H9 (cell line): ENCODE measurements around the gene TNFRSF4. TPM values are rescaled to one million over a fixed set of nuclear protein-coding genes. Genes with fewer than 3 reads are reported as not detected.

ENCODE experiments used
- DNase-seq: peaks from one replicate; pipeline ENCODE4 v3.0.0-alpha.2; 2017
- H2AFZ ChIP-seq: one replicate; pipeline ENCODE4 v1.6.1; 2013; ENCODE audit warnings: mild to moderate bottlenecking, low read length, control low read depth, moderate library complexity
- H2AK5ac ChIP-seq: 2 replicates; pipeline ENCODE4 v1.6.1; 2013; ENCODE audit warnings: low read length, control low read depth, mixed read lengths; ENCODE audit not compliant: insufficient read length
- H2BK120ac ChIP-seq: one replicate; pipeline ENCODE4 v1.6.1; 2013; ENCODE audit warnings: low read depth, mild to moderate bottlenecking, low read length, control low read depth, inconsistent platforms; ENCODE audit not compliant: poor library complexity, severe bottlenecking
- H2BK12ac ChIP-seq: 2 replicates; pipeline ENCODE4 v1.6.1; 2013; ENCODE audit warnings: low read length, control low read depth, mixed read lengths, low read depth; ENCODE audit not compliant: insufficient read length
- H2BK15ac ChIP-seq: 2 replicates; pipeline ENCODE4 v1.6.1; 2013; ENCODE audit warnings: low read depth, low read length, control low read depth
- H2BK20ac ChIP-seq: one replicate; pipeline ENCODE4 v1.6.1; 2013; ENCODE audit warnings: low read depth, mild to moderate bottlenecking, low read length, control low read depth, inconsistent platforms; ENCODE audit not compliant: poor library complexity, severe bottlenecking
- H2BK5ac ChIP-seq: 2 replicates; pipeline ENCODE4 v1.6.1; 2013; ENCODE audit warnings: low read length, control low read depth, mixed read lengths; ENCODE audit not compliant: insufficient read length
- H3K14ac ChIP-seq: 2 replicates; pipeline ENCODE4 v1.6.1; 2013; ENCODE audit warnings: low read length, control low read depth; ENCODE audit not compliant: insufficient read depth
- H3K18ac ChIP-seq: 2 replicates; pipeline ENCODE4 v1.6.1; 2013; ENCODE audit warnings: low read depth, mild to moderate bottlenecking, mixed read lengths, low read length, control low read depth; ENCODE audit not compliant: insufficient read length
- H3K23ac ChIP-seq: 2 replicates; pipeline ENCODE4 v1.6.1; 2013; ENCODE audit warnings: low read length, control low read depth, mixed read lengths, low read depth; ENCODE audit not compliant: insufficient read length
- H3K23me2 ChIP-seq: 2 replicates; pipeline ENCODE4 v1.6.1; 2013; ENCODE audit warnings: low read depth, mild to moderate bottlenecking, mixed read lengths, low read length, control low read depth; ENCODE audit not compliant: insufficient read length, poor library complexity, severe bottlenecking
- H3K27ac ChIP-seq: 2 replicates; pipeline ENCODE4 v1.5.1; 2013; ENCODE audit warnings: low read length, control low read depth, mixed read lengths, low read depth; ENCODE audit not compliant: insufficient read length
- H3K27me3 ChIP-seq: 2 replicates; pipeline ENCODE4 v1.6.1; 2013; ENCODE audit warnings: low read length, control low read depth, inconsistent platforms; ENCODE audit not compliant: insufficient read depth
- H3K4ac ChIP-seq: 2 replicates; pipeline ENCODE4 v1.6.1; 2013; ENCODE audit warnings: low read depth, mild to moderate bottlenecking, control low read depth, inconsistent platforms, low read length, moderate library complexity
- H3K4me1 ChIP-seq: 2 replicates; pipeline ENCODE4 v1.6.1; 2013; ENCODE audit warnings: low read length, control low read depth, inconsistent platforms; ENCODE audit not compliant: insufficient read depth
- H3K4me2 ChIP-seq: 2 replicates; pipeline ENCODE4 v1.6.1; 2013; ENCODE audit warnings: low read length, control low read depth, mixed read lengths; ENCODE audit not compliant: insufficient read length, insufficient read depth
- H3K56ac ChIP-seq: 2 replicates; pipeline ENCODE4 v1.6.1; 2013; ENCODE audit warnings: low read depth, mild to moderate bottlenecking, mixed read lengths, low read length, control low read depth; ENCODE audit not compliant: insufficient read length
- H3K79me1 ChIP-seq: 2 replicates; pipeline ENCODE4 v1.6.1; 2013; ENCODE audit warnings: low read depth, mild to moderate bottlenecking, moderate library complexity, low read length, control low read depth, inconsistent platforms; ENCODE audit not compliant: insufficient read depth, poor library complexity, severe bottlenecking
- H3K79me2 ChIP-seq: 2 replicates; pipeline ENCODE4 v1.6.1; 2013; ENCODE audit warnings: low read length, control low read depth, inconsistent platforms; ENCODE audit not compliant: insufficient read depth
- H3K9ac ChIP-seq: 2 replicates; pipeline ENCODE4 v1.6.1; 2013; ENCODE audit warnings: low read length, control low read depth, mixed read lengths; ENCODE audit not compliant: insufficient read length; ENCODE audit errors: extremely low read depth
- H3K9me3 ChIP-seq: one replicate; pipeline ENCODE4 v1.6.1; 2013; ENCODE audit warnings: low read depth, low read length, inconsistent platforms; ENCODE audit not compliant: control insufficient read depth
- H3T11ph ChIP-seq: one replicate; pipeline ENCODE4 v1.6.1; 2013; ENCODE audit warnings: mild to moderate bottlenecking, low read length, control low read depth, inconsistent platforms
- H4K20me1 ChIP-seq: one replicate; pipeline ENCODE4 v1.6.1; 2013; ENCODE audit not compliant: control insufficient read depth, insufficient read length, insufficient read depth
- H4K5ac ChIP-seq: 2 replicates; pipeline ENCODE4 v1.6.1; 2013; ENCODE audit warnings: low read depth, mild to moderate bottlenecking, mixed read lengths, low read length, control low read depth; ENCODE audit not compliant: insufficient read length
- H4K8ac ChIP-seq: replicated peaks from 2 replicates; pipeline ENCODE4 v1.6.1; 2013; ENCODE audit warnings: low read length, control low read depth, mixed read lengths, low read depth; ENCODE audit not compliant: insufficient read length
- H4K91ac ChIP-seq: 2 replicates; pipeline ENCODE4 v1.6.1; 2013; ENCODE audit warnings: low read depth, mild to moderate bottlenecking, moderate library complexity, mixed read lengths, low read length, control low read depth; ENCODE audit not compliant: insufficient read length
- H3K27ac Mint-ChIP-seq, 3 experiments: 2 replicates in 2 of 3; 3 replicates in 1 of 3; pipeline ENCODE4 v1.8.0; 2020 to 2021; ENCODE audit warnings: mixed read lengths in 3 of 3, mild to moderate bottlenecking in 1 of 3, moderate library complexity in 1 of 3
- H3K27me3 Mint-ChIP-seq: 2 replicates; pipeline ENCODE4 v1.8.0; 2021; ENCODE audit warnings: low read depth, mild to moderate bottlenecking, moderate library complexity, mixed read lengths
- H3K36me3 Mint-ChIP-seq, 3 experiments: 2 replicates in 2 of 3; 3 replicates in 1 of 3; pipeline ENCODE4 v1.8.0; 2020 to 2021; ENCODE audit warnings: low read depth in 3 of 3, mixed read lengths in 3 of 3; ENCODE audit not compliant: insufficient read depth in 1 of 3
- H3K4me1 Mint-ChIP-seq, 2 experiments: 2 replicates each; pipeline ENCODE4 v1.8.0; 2020; ENCODE audit warnings: mixed read lengths in 2 of 2
- H3K4me3 Mint-ChIP-seq, 2 experiments: 2 replicates in 1 of 2; 3 replicates in 1 of 2; pipeline ENCODE4 v1.8.0; 2020 to 2021; ENCODE audit warnings: mild to moderate bottlenecking in 2 of 2, mixed read lengths in 2 of 2, moderate library complexity in 1 of 2
- H3K9me3 Mint-ChIP-seq, 2 experiments: 2 replicates in 1 of 2; 3 replicates in 1 of 2; pipeline ENCODE4 v1.8.0; 2020; ENCODE audit warnings: mild to moderate bottlenecking in 2 of 2, mixed read lengths in 2 of 2, moderate library complexity in 1 of 2
- CTCF ChIP-seq: fragments of 200-600 bp; sonication (generic); conservative IDR thresholded peaks from 3 replicates; pipeline ENCODE4 v1.8.0; 2021; ENCODE audit warnings: antibody characterized with exemption, mild to moderate bottlenecking
- WGBS: extraction: QIAGEN DNeasy Blood & Tissue Kit; methylation state at CpG from one replicate; pipeline ENCODE4 v1.1.7; 2013; ENCODE audit warnings: missing lambda C conversion rate, low lambda C conversion rate, mixed read lengths; ENCODE audit not compliant: insufficient read length; ENCODE audit errors: extremely low coverage; 5-methylcytosine and 5-hydroxymethylcytosine counted together
- total RNA-seq: library from RNA; stranded (reverse); gene quantifications from 2 replicates; pipeline ENCODE4 v1.2.1, GENCODE V29; 2021

Gene TNFRSF4
- total RNA-seq, 1 experiment from 2014 or later = 0.24 TPM

- Histone ChIP-seq H4K20me1 (no peaks in the 10 kb centered on the region), H2AK5ac (no peak overlapping the region), H3T11ph (no peak overlapping the region), H2BK15ac (no peak overlapping the region), H3K79me1 (no peaks in the 10 kb centered on the region), H2AFZ (no peak overlapping the region), H3K9ac (no peak overlapping the region), H2BK12ac (no peak overlapping the region), H3K4me1 (no peaks in the 10 kb centered on the region), H2BK120ac (no peak overlapping the region), H3K4ac (no peak overlapping the region), H3K56ac (no peak overlapping the region), H3K9me3 (peaks cover 12% of the 10 kb centered on the region), H4K91ac (no peak overlapping the region), H3K23ac (no peak overlapping the region), H3K79me2 (no peaks in the 10 kb centered on the region), H3K27me3 (no peaks in the 10 kb centered on the region), H3K4me2 (no peak overlapping the region), H2BK20ac (no peak overlapping the region), H3K14ac (no peak overlapping the region), H3K27ac (no peak overlapping the region), H4K8ac (no peak overlapping the region), H2BK5ac (no peak overlapping the region), H3K23me2 (no peaks in the 10 kb centered on the region), H3K18ac (no peak overlapping the region), H4K5ac (no peak overlapping the region)
- Mint-ChIP-seq H3K9me3 (peaks cover 34 to 44% of the 10 kb centered on the region in 2 experiments), H3K27me3 (peaks cover 42% of the 10 kb centered on the region), H3K4me1 (no peaks in the 10 kb centered on the region), H3K36me3 (peaks cover 0 to 8% (median 7%) of the 10 kb centered on the region in 3 experiments; a peak in 6 of 7 replicates), H3K27ac (no peak overlapping the region), H3K4me3 (no peak overlapping the region)
- DNase-seq = no peak
- no peak for TF ChIP-seq CTCF
- no CpG with 5 or more reads among the region's 3 CpGs for WGBS
Observed at GRCh38 chr1:1194723-1195122, 19.2 kb downstream of the TNFRSF4 start.
